OCI-LY7 (cell line): Measurements from ENCODE around the gene OR2M2. TPM values are rescaled to one million over a fixed set of nuclear protein-coding genes. Genes with fewer than 3 reads are reported as not detected.

ENCODE experiments used
- BruUV-seq: library from RNA; stranded (reverse); fragments of 400-500 nt; replicated peaks from 2 replicates; lab custom pipeline; 2021; lab: Mats Ljungman, UMichigan
- CTCF ChIA-PET: fragments of 300-600 bp; sonication (Branson Sonifier 250); formaldehyde crosslinking; loops from one replicate; lab custom pipeline; 2022; ENCODE audit warnings: antibody characterized with exemption; ENCODE audit not compliant: unreplicated experiment; lab: Charles Lee
- POLR2A ChIA-PET: fragments of 300-600 bp; sonication (Branson Sonifier 250); formaldehyde crosslinking; loops from one replicate; lab custom pipeline; 2022; ENCODE audit warnings: antibody characterized with exemption; lab: Charles Lee
- DNase-seq: peaks from one replicate; pipeline ENCODE4 v3.0.0-alpha.2; 2015; ENCODE audit warnings: low spot score
- H2AFZ ChIP-seq: fragments of 200-600 bp; sonication (generic), shearing (Covaris generic); 2 replicates; pipeline ENCODE4 v1.6.1; 2014; ENCODE audit warnings: mild to moderate bottlenecking, antibody characterized with exemption, low read length, moderate library complexity
- H3K27ac ChIP-seq: fragments of 200-600 bp; sonication (generic); 2 replicates; pipeline ENCODE4 v1.5.1; 2014; ENCODE audit warnings: mixed run types, low read depth, mild to moderate bottlenecking, moderate library complexity, low read length, inconsistent platforms; ENCODE audit not compliant: poor library complexity, severe bottlenecking
- H3K36me3 ChIP-seq: fragments of 200-600 bp; sonication (generic); 2 replicates; pipeline ENCODE4 v1.6.1; 2014; ENCODE audit warnings: mild to moderate bottlenecking, antibody characterized with exemption, low read length, moderate library complexity, mixed read lengths; ENCODE audit not compliant: insufficient read depth
- H3K4me1 ChIP-seq: fragments of 200-600 bp; sonication (generic); 2 replicates; pipeline ENCODE4 v1.5.1; 2014; ENCODE audit warnings: mild to moderate bottlenecking, low read length; ENCODE audit not compliant: insufficient read depth, poor library complexity, severe bottlenecking
- H3K4me2 ChIP-seq: fragments of 200-600 bp; sonication (generic); 2 replicates; pipeline ENCODE4 v1.6.1; 2014; ENCODE audit warnings: mild to moderate bottlenecking, low read length
- H3K4me3 ChIP-seq: fragments of 200-600 bp; sonication (generic); 2 replicates; pipeline ENCODE4 v1.5.1; 2014; ENCODE audit warnings: mild to moderate bottlenecking, low read depth, low read length; ENCODE audit not compliant: poor library complexity, severe bottlenecking
- H3K79me2 ChIP-seq: fragments of 200-600 bp; sonication (generic); 2 replicates; pipeline ENCODE4 v1.6.1; 2016; ENCODE audit warnings: low read depth, mild to moderate bottlenecking, low read length, moderate library complexity, mixed read lengths; ENCODE audit not compliant: insufficient read depth
- H3K9me2 ChIP-seq: fragments of 200-600 bp; sonication (generic); 2 replicates; pipeline ENCODE4 v1.6.1; 2016; ENCODE audit warnings: mild to moderate bottlenecking, low read length, mixed read lengths; ENCODE audit not compliant: insufficient read depth
- H3K9me3 ChIP-seq: fragments of 200-600 bp; sonication (generic); 2 replicates; pipeline ENCODE4 v1.6.1; 2014; ENCODE audit warnings: mild to moderate bottlenecking, mixed run types, low read length, mixed read lengths
- H4K20me1 ChIP-seq: fragments of 200-600 bp; sonication (generic); 2 replicates; pipeline ENCODE4 v1.6.1; 2014; ENCODE audit warnings: mild to moderate bottlenecking, antibody characterized with exemption, low read length, moderate library complexity, mixed read lengths; ENCODE audit not compliant: insufficient read depth
- CTCF ChIP-seq: fragments of 200-600 bp; sonication (generic); conservative IDR thresholded peaks from 2 replicates; pipeline ENCODE4 v1.5.1; 2014; ENCODE audit warnings: mild to moderate bottlenecking, antibody characterized with exemption, low read length, moderate library complexity, mixed read lengths
- EZH2phosphoT487 ChIP-seq: fragments of 200-600 bp; sonication (generic); IDR thresholded peaks from 2 replicates; pipeline ENCODE4 v1.6.1; 2018; ENCODE audit warnings: low read depth, borderline replicate concordance, mild to moderate bottlenecking, mixed run types, antibody characterized with exemption, low read length, moderate library complexity, mixed read lengths
- intact Hi-C: fragments of 100-400 bp; cut with micrococcal nuclease; formaldehyde crosslinking; loops from one replicate; pipeline ENCODE4 v1.10.0; 2022; ENCODE audit not compliant: unreplicated experiment
- total RNA-seq, 2 experiments: library from RNA; depleted of rRNA in 1 of 2; stranded (reverse); fragments of >200 nt in 1 of 2; shearing (Covaris generic) in 1 of 2; gene quantifications; 2 replicates each; pipeline ENCODE4 v1.2.3, GENCODE V29; 2014 to 2022

OR2M2 gene
- total RNA-seq, 2 experiments from 2014 or later = not detected

GRCh38 chr1:248183996-248184395 is 9.4 kb downstream of the OR2M2 start:
- intact Hi-C loops = no loop called here
- TF ChIP-seq EZH2phosphoT487 (no peak), CTCF (no peak)
- no peak for DNase-seq
- Histone ChIP-seq H3K4me1 (no peaks in the 10 kb centered on the region), H3K27ac (no peak overlapping the region), H3K4me3 (no peak overlapping the region), H3K9me2 (no peaks in the 10 kb centered on the region), H3K36me3 (no peaks in the 10 kb centered on the region), H2AFZ (no peak overlapping the region), H3K4me2 (no peak overlapping the region), H3K79me2 (no peaks in the 10 kb centered on the region), H4K20me1 (no peaks in the 10 kb centered on the region), H3K9me3 (no peaks in the 10 kb centered on the region)
- BruUV-seq = no TSS peak
- ChIA-PET POLR2A (no interaction called here), CTCF (no interaction called here)

- Histone ChIP-seq H3K4me1 (no peaks in the 10 kb centered on the region), H3K4me2 (no peak overlapping the region), H4K20me1 (no peaks in the 10 kb centered on the region), H3K79me2 (no peaks in the 10 kb centered on the region), H3K36me3 (no peaks in the 10 kb centered on the region), H2AFZ (no peak overlapping the region), H3K4me3 (no peak overlapping the region), H3K9me3 (no peaks in the 10 kb centered on the region), H3K9me2 (no peaks in the 10 kb centered on the region), H3K27ac (no peak overlapping the region)
- no peak for DNase-seq
- intact Hi-C loops = no loop called here
- ChIA-PET CTCF (no interaction called here), POLR2A (interaction anchor here (0.6 to 0.7 kb wide), 2 partner anchors 38 to 302 kb away, joined by 3 to 4 read pairs; no protein-coding TSS in a partner anchor)
- no TSS peak for BruUV-seq
- TF ChIP-seq CTCF = no peak
- no peak for TF ChIP-seq EZH2phosphoT487
Measured at GRCh38 chr1:248187363-248187762, 12.7 kb downstream of the OR2M2 start.

GRCh38 chr1:248189026-248189425 is 14.4 kb downstream of the OR2M2 start:
- H3K4me1 ChIP-seq = no peaks in the 10 kb centered on the region
- POLR2A ChIA-PET = no interaction called here
- no TSS peak for BruUV-seq
- H3K9me2 ChIP-seq = no peaks in the 10 kb centered on the region
- no peaks in the 10 kb centered on the region for H3K36me3 ChIP-seq
- no peak overlapping the region for H3K27ac ChIP-seq
- no peak overlapping the region for H2AFZ ChIP-seq
- TF ChIP-seq CTCF (no peak), EZH2phosphoT487 (no peak)
- CTCF ChIA-PET = no interaction called here
- H3K9me3 ChIP-seq = no peaks in the 10 kb centered on the region
- no peaks in the 10 kb centered on the region for H4K20me1 ChIP-seq
- intact Hi-C loops = no loop called here
- no peak for DNase-seq
- no peak overlapping the region for H3K4me3 ChIP-seq
- no peak overlapping the region for H3K4me2 ChIP-seq
- H3K79me2 ChIP-seq = no peaks in the 10 kb centered on the region
